Activated effector memory CD4-positive, alpha-beta T cell treated with anti-CD3 and anti-CD28 coated beads, Interleukin-2, amount 50 U/mL, for 16 hours (primary cell): ENCODE measurements around the gene PRDM15.

ENCODE experiments used
- DNase-seq: peaks from one replicate; pipeline ENCODE4 v3.0.0-alpha.2; 2020

PRDM15 gene

DNA sequence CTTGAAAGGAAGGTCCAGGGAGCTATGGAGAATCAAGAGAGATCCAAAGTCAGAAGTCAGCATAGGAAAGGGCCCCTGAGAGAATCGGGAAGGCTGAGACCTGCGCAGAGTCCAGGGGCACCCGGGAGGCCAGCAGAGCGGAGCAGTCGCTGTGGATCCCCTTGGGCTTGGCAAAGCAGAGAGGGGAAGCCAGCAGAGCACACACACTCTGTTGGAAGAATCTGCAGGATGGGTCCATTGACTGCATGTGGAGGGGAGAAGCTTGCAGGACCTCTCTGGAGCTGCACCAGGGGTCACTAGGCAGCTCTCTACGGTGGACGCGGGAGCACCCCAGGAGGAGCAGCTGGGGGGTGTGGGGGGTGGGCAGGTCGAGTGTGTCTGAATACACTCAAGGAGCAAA lies 118.7 kb downstream of the PRDM15 start:
- no peak for DNase-seq

DNA sequence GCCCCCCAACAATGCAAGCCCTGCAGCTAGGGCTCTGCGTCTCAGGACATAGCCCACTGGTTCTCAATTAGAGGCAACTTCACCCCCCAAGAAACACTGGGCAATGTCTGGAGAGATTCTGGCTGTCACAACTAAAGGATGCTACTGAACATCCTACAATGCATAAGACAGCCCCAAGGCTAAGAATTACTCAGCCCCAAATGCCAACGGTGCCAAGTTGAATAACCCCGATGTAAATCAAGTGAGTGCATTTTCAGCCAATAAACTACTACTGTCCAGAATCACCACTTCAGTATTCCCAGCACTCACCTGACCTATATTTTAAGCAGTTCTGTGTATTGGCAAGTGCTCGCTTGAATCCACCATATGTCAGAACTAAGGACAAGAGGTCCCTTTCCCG lies 119.2 kb downstream of the PRDM15 start:
- DNase-seq = no peak

GRCh38 chr21:41759214-41759840 lies 119.8 kb downstream of the PRDM15 start:
- DNase-seq = no peak

GRCh38 chr21:41758550-41758949 lies 120.6 kb downstream of the PRDM15 start:
- DNase-seq = no peak

- DNase-seq = no peak
Measured at GRCh38 chr21:41755934-41756773, 123.0 kb downstream of the PRDM15 start.

- DNase-seq = no peak
Measured at GRCh38 chr21:41755258-41755933, 123.7 kb downstream of the PRDM15 start.

- DNase-seq = no peak
Measured at GRCh38 chr21:41754479-41754891, 124.7 kb downstream of the PRDM15 start.

GRCh38 chr21:41753006-41753898 lies 125.9 kb downstream of the PRDM15 start:
- no peak for DNase-seq

- no peak for DNase-seq
Measured at GRCh38 chr21:41752231-41752681, 126.9 kb downstream of the PRDM15 start.

GRCh38 chr21:41751611-41752011 lies 127.5 kb downstream of the PRDM15 start:
- no peak for DNase-seq

DNA sequence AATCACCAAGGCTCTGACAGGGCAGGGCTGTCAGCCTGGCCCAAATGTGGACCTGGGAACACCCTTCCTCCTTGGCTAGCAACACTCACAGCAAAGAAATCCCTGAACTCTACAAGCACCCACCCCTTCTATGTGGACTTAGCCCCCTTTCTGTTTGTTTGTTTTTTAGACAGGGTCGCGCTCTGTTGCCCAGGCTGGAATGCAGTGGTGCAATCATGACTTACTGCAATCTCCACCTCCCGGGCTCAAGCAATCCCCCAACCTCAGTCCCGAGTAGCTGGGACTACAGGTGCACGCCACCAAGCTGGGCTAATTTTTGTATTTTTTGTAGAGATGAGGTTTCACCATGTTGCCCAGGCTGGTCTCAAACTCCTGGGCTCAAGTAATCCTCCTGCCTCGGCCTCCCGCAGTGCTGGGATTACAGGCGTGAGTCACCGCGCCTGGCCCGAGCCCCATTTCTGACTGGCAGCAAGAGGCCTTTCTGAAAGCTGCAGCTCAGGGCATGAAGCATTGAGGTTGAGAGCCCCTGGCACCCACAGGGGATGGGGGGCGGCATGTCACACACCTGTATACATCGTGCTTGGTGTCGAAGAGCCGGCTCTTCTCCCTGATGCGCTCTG lies 128.5 kb downstream of the PRDM15 start:
- DNase-seq = no peak

DNA sequence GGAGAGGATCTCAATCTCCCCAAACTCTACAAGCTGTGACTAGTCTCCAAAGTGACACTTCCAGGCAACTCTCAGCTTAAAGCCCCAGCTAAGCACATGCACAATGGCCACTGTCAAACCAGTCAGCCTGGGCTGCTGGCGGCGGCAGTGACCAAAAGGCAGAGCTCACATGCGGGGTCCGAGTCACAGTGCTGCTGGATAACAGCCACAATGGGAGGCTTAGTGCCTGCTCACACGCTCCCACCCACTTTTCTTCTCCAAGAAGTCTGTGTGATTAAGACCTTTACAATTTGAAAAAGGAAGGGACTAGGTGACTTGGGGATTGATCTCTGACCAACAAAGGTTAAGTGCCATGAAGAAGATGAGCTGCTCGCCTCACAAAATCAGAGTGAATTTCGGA lies 129.1 kb downstream of the PRDM15 start:
- DNase-seq = no peak

GRCh38 chr21:41749286-41749685 lies 129.9 kb downstream of the PRDM15 start:
- no peak for DNase-seq
